HG03097 (cell line): ENCODE results near the gene B3GNT9.
"Not testable (repeated sequence)": the region's sequence is repeated elsewhere in the genome, so short reads cannot be mapped to it uniquely, and the experiment has no call there.

Experiments used
- ATAC-seq: cut with Tn5 transposase; IDR thresholded peaks from one replicate; pipeline ENCODE4 v1.9.1; 2021; ENCODE audit not compliant: unreplicated experiment, low FRiP score

B3GNT9 gene

DNA sequence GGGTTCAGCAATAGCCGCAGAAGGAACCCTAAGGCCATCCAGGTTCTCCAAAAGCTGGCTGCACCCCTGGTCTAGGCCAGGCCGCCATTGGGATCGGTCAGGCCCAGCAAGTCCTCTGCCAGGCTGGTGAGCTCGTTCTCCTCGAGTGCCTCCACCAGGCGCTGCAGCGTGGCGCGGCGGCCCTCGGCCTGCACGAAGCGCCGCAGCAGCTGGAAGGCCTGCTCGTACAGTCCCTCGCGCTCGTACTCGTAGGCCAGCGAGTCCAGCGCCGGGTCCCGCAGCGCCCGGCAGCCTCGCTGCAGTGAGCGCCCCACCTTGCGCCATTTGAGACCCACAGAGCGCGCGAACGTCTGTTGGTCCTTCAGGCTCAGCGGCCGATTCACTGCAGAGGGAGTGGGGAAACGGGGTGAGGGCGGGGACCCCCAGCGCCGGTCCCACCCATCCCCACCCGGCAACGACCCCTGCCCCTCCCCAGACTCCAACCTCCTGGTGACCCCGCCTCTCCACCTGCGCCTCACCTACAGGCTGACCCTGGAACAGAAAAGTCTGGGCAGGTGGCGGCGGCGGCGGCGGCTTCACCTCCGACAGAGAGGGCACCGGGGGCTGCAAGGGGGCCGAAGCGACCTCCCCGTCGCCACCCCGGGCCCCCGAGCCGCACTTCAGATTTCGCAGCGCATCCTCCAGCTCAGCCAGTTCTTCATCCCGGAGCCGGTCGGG lies 3.9 kb upstream of the B3GNT9 start:
- ATAC-seq: no peak

DNA sequence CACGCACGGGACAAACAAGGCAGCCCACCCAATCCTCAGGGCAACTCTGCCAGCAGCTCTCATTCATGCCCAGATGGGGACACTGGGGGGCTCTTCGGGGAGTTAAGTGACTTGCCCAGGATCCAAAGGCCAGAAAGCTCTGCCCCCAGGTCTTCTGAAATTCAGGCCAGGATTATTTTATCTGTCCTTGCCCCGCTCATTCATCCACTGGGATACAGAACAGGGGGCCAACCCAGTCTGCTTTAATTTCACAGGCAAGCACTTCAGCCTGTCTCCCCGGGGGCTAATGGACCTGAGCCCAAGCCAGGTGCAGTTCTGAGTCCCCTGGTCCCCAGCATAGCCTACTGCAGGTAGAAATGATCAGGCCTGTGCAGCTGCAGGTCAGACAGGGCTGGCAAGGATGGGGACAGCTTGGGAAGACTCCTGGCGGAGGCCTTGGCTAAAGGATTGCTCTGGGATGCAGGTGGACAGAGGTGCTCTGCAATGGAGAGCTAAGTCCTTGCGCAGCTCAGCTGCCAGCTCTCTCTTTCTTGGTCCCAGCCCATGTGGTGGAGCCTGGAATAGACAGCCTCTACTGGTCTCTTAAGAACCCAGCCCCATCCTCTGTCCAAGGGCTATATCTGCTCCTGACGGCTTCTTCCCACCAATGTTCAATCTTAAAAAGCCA lies 766 bp upstream of the B3GNT9 start:
- ATAC-seq: no peak

DNA sequence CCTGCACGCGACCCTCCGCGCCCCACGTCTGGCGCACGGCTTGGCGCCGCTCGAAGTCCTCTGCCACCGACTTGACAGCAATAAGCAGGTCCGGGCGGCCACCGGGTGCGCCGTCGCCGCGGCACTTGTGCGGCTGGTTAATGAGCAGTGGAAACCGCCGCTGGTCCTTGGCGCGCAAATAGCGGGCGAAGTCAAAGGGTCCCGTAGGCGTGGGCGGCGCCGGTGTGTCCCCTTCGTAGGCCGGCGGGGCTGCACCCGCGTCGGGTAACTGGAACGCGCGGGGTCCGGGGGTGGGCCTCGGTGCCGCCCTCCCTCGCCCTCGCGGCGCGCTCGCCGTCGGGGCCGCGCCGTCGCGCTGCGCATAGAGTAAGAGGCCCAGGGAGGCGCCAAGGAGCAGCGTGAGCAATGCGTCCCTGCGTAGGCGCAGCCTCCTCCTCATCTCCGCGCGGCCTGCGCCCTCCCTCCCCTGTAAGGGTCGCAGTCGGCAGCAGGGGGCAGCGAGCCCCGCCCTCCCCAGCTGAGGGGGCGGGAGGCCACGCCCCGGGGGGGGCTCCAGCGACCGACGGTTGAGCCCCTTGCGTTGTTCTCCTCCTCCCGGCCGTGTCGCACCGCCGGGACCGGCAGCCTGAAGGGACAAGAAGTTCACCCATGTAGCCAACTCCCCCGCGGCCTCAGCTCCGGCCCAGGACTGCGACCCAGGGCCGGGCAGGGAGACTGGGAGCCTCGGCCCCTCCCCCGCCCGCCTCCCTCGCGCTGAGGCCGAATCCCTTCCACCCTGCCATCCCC lies 558 bp downstream of the B3GNT9 start:
- ATAC-seq: no peak

DNA sequence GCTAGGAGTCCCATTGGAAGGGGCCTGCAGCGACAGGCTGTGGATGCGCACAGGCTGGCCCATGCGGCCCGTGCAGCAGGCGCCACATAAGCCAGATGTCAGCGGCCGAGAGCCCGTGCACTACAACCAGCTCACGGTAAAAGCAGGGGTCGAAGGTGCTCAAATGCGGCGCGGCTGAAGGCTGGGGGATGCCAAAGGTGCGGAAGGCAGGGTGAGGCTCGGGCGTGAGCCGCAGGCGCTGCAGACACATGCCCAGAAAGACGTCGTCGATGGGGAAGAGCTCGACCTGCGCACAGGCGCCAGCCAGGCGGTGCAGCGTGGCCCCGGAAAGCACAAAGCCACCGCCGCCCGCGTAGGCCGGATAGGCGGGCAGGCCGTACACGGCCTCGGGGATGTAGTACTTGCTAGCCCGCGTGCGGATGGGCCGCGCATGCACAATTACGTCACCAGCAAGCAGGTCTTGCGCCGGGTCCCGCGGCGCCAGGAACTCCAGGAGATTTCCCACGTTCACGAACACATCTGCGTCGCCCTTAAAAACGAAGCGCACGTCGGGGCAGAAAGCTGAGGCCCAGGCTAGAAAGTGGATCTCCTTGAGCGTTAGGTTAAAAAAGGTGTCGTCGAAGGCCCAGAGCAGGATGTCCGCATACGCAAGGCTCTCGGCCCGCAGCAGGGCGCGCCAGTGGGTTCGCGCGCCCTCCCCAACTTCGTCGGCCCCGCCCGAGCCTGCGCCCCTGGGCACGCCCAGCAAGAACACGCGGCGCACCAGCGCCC lies 1.3 kb downstream of the B3GNT9 start:
- no peak for ATAC-seq

DNA sequence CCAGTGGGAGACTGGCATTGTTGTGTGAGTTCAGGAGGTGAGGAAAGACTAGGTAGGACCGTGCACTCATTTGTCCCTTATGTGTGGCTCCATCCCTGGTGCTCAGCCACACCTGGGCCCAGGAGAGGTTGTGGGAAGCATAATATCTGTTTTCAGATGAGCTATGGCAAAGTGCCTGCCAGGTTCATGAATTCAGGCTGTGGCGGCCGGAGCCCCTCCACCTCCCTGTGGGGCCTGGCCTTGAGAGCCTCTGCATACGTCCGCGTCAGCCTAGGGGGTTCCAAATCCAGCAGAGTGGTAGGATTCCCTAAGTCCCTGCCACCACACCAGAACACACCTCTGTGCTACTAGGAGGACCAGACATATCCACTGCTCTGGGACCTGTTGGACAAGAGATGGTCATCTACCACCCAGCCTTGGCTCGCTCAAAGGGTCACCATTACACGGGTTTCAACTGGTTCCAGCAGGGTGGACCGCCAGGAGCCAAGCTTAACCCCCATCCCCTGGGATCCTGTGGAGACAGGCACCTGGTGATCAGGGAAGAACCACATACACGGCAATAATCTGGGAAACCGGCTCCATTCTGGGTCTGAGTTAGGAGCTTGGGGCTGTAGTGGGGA lies 2.0 kb downstream of the B3GNT9 start:
- no peak for ATAC-seq

DNA sequence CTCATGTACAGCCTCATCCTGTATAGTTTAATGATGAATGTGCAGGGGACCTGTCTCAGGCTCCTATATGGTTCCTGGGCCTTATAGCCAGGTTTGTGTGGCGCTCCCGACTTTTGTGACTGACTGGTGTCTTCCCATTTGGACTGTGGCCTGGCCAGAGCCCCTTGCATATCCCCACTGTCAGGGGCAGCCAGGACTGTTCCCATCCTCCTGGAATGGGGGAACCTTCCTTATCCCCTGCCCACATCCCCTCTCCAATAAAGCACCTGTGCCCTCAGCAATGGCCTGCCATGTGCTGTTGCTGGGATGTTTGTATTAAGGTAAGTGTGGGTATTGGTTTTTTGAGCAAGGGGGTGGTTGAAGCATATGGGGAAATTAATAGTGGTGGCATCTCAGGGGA lies 2.6 kb downstream of the B3GNT9 start:
- ATAC-seq: no peak

DNA sequence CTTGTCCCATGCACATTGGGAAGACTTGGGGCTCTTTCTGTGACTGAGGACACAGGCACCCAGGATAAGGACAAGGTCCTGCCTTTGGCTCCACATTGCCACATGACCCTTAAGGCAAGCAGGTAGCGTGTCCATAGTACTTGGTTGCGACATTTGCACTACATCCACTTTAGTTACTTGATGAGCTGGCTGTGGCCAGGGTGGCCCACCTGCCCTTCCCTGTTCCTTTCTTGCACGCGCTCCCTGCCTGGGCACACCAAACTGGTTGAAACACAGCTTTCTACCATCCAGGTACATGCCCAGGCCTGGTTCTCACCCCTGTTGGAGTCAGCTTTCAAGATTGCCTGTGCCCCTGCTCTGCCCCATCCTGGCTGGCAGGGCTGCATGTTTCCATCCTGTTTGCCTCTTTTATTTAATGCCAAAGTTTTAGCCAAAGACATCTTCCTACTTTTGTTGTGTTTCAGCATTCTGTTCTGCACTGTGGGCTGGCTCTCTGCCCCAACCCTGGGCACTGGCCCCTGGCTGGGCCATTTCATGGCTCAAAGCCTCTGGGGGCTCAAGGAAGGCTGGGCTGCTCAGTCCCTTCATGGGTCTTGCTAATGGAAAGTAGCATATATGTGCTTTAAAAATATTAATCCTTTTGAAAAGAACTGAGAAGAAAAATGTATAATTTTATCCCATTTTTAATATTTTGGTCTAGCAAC lies 3.2 kb downstream of the B3GNT9 start:
- ATAC-seq: no peak

DNA sequence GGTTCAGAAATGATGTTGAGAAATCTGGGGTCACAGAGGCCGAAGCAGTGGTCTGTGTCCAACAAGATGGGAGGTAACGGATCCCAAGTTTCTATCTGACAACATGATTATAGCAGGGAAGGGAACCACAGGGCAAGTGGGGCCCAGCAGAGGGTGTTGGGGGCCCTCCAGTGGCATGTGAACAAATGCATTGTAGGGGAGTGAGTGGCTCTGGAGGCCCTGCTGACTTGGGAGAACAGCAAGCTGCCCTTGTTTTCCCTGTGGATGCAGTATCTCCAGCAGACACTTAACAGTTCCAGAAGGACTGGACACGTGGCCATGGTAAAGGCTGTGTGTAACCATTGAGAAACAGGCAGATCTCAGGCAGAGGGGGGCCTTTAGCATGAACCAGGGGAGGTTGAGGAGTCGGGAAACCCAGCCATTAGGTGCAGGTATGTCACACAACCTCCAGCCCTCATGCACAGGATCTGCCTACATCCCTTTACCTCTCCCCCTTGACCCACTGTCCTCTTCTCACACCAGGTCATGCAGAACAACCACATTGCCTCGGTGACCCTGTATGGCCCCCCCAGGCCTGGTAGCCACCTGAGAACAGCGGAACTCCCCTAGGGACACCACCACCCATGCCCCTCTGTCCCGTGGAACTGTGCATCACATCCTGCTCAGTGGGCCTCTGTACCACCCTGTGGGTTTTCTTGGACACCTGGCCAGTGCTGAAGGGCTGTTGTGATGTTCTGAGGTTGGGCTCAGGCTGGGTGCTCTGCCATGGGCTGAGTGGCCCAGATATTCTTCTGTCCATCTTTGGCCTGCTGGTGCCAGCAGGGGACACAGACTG lies 4.1 kb downstream of the B3GNT9 start:
- ATAC-seq: no peak

DNA sequence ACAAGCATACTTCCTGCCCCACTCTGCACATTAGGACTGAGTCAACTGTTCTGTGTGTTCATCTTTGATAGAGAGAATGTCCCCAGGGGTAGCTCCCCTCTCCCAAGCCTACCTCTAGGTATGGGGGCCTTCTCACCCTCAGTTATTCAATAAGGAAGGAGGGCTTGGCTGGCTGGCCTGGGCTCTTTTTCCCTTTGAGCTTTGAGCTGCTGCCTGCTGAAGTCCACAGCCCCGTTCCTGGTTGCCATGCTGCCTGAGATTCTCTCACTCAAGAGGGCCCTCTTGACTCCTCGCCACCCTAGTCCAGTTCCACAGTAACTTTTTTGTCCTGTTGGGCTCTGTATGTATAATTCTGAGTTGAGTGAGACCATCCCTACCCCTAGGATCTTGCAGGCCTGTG lies 5.1 kb downstream of the B3GNT9 start:
- ATAC-seq: no peak

DNA sequence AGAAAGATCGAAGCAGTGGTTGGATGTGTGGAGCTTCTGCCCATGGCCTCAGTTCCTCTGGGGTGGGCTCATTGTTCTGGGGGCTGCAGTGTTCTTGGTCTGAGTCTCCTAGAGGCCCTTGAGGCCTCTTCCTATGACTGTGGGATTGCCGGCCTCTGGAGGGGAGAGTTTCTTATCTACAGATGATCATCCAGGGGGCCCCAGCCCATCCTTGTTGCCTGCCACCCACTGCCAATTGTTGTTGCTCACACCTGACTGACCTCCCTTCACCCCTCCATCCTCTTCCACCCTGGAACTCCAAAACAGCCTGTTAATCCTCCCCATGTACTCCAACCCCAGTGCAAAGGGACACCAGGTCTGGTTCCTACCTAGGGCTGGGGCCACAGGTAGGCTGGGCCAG lies 5.9 kb downstream of the B3GNT9 start:
- ATAC-seq: no peak

DNA sequence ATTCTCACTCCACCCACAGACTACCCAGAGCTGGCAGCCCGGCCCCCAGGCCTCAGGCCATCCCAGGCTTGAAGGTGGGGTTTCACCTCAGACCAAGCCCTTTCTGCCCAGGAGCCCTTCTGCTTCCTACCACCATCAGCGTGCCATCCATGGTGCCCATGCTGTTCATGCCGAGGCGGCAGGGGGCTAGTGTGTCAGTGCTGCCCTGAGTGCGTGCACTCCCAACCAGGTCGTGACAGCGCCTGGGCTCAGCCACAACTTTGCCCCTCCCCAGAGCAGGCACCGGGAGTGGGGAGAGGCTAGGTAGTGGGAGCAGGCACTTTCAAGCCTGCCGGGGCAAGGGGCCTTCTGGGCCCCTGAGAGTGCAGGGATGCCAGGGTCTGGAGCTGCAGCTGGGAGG lies 8.5 kb downstream of the B3GNT9 start:
- no peak for ATAC-seq

DNA sequence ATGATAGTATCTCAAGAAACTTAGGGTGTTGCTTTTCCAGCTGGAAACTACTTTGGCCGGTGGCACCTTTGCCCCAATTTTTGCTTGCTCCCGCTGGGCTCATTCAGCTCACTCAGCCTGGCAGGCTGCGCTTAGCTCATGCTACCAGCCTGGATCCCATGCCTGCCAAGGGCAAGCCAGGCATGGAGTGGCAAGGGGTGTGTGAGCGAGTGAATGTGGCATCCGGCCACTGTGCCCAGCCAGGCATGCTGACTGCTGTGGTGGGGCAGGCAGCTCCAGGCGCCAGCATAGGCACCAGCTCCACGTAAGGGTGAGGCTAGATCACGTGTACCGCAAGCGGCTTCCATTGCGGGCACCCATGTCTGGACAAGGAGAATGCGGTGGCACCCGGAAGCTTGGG lies 9.4 kb downstream of the B3GNT9 start:
- ATAC-seq: no peak

DNA sequence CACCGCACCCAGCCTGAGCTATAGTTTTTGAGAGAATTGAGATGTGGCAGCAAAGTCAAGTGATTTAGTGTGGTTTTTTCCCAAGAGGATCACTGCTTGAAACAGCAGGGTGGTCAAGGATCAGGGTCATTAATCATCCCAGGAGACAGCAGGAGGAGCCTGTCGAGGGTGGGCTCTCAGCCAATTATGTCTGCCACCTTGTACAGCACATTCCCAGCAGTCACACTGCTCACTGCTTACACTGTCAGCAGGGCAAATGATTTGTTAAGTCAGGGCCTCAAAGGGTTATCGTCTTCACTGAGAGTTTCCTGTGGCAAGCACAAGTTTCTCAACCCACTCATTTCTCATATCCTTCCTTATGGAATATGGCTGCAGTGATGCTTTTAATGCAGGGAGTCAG lies 13.2 kb downstream of the B3GNT9 start:
- no peak for ATAC-seq

DNA sequence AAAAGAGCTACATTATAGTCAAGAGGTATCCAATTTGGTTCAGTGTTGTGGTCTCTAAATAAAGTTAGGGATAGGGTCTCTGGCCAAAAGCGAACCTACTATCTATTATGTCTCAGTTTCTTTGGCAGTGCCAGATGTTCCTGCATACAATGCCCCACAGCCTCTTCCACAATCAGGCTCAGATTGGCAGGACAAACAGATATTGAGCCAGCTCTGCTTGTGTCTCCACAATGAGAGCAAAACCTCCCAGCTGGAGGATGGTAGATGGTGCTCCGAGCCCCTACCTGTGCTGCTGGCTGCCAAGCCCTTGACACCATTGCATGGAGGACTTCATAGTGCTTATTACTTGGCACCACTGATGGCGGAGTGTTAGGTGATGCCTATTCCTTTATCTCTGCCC lies 21.4 kb downstream of the B3GNT9 start:
- ATAC-seq: no peak

DNA sequence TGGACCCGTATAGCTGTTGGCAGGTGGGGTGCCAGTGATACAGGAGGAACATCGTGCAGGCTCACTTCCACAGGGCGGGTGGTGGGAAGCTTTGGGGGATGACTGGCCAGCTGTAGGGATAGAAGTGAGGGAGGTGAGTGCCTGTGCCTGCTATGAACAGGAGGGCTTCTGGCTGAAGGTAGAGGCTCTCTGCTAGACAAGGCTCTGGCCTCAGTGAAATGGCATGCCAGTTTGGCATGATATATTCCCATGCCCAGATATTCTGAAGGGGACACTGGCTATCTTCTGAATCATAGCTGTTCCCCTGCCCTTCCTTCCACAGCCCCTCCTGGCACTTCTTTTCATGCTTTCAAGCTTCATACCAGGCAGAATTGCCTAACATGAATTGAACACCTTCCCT lies 21.9 kb downstream of the B3GNT9 start:
- ATAC-seq: no peak

DNA sequence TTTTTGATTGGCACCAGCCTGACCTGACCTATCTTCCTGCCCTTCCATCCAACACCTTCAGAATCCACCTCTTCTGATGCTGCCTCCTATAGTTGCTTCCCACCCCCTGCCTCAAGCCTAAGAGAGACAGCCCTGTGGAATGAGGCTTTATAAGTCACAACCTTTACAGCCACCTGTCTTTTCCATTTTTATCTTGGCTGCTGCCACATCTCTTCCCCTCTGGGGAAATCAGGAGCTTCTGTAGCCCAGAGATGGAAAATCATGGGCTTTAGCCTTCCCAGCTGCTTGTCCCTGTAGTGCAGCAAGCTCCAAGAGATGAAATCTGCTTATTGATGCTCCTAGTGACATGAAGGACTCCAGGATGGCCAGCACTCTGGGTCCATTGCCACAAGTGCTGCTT lies 22.4 kb downstream of the B3GNT9 start:
- no peak for ATAC-seq

DNA sequence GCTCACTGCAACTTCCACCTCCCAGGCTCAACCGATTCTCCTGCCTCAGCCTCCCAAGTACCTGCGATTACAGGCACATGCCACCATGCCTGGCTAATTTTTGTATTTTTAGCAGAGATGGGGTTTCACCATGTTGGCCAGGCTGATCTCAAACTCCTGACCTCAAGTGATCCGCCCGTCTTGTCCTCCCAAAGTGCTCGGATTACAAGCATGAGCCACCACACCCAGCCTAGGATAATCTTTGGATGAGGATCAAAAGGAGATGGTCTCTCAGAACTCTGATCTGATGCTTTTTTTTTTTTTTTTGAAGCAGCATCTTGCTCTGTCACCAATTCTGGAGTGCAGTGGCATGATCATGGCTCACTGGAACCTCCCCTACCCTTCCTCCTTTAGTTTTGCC lies 28.0 kb downstream of the B3GNT9 start:
- ATAC-seq: not testable (repeated sequence)

DNA sequence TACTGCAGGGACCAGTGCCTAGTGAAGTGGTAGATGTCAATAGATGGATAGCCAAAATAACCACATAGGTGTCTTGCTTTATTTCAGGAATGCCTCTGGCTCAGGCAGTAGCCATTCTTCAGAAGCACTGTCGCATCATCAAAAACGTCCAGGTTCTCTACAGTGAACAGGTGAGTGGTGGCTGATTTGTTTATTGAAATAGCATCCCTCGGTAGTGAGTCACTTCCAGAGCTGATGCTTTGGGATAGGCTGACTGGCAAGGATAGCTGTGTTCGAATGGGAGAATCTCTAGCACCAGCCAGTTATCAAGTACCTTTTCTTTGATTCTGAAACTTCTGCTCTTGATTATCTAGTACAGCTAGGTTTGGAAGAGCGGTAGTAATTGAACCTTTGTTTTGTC lies 30.8 kb downstream of the B3GNT9 start:
- no peak for ATAC-seq

DNA sequence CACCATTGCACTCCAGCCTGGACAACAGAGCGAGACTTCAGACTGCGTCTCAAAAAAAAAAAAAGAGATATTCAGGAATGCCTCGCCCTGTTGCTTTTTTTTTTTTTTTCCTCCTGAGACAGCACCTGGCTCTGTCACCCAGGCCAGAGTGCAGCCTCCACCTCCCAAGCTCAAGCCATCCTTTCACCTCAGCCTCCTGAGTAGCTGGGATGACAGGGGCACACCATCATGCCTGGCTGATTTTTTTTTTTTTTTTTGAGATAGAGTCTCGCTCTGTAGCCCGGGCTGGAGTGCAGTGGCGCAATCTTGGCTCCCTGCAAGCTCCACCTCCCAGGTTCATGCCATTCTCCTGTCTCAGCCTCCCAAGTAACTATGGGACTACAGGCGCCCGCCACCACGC lies 33.1 kb downstream of the B3GNT9 start:
- ATAC-seq: no peak
